Upper lobe of left lung (tissue), 6 donors: ENCODE data around the gene MAP2K5. TPM values are rescaled to one million over a fixed set of nuclear protein-coding genes. Genes with fewer than 3 reads are reported as not detected.
"Not testable (repeated sequence)": the region's sequence is repeated elsewhere in the genome, so short reads cannot be mapped to it uniquely, and the experiment has no call there.

Experiments
- ATAC-seq, 2 donors: fragments of 200-7000 bp; cut with Tn5 transposase; one replicate each; pipeline ENCODE4 v1.9.1; 2022; ENCODE audit warnings: mild to moderate bottlenecking in 2 of 2, moderate library complexity in 2 of 2; ENCODE audit not compliant: low FRiP score in 2 of 2
- DNase-seq, 2 donors: peaks; one replicate each; pipeline ENCODE4 v3.0.0-alpha.2; 2019 to 2020
- H3K27ac ChIP-seq, 4 donors: fragments of 200-600 bp; sonication (generic); one replicate each; pipeline ENCODE4 v1.5.1; 2016 to 2019
- H3K27me3 ChIP-seq, 4 donors: fragments of 200-600 bp; sonication (generic); one replicate each; pipeline ENCODE4 v1.5.1; 2017 to 2019
- H3K36me3 ChIP-seq, 4 donors: fragments of 200-600 bp; sonication (generic); one replicate each; pipeline ENCODE4 v1.5.1; 2016 to 2019
- H3K4me1 ChIP-seq, 4 donors: fragments of 200-600 bp; sonication (generic); one replicate each; pipeline ENCODE4 v1.5.1; 2018 to 2019
- H3K4me3 ChIP-seq, 4 donors: fragments of 200-600 bp; sonication (generic); one replicate each; pipeline ENCODE4 v1.5.1; 2017 to 2019; ENCODE audit warnings: mild to moderate bottlenecking in 2 of 4, moderate library complexity in 1 of 4
- H3K9me3 ChIP-seq, 4 donors: fragments of 200-600 bp; sonication (generic); one replicate each; pipeline ENCODE4 v1.5.1; 2018 to 2019
- EP300 ChIP-seq, 4 donors: sonication (generic); formaldehyde crosslinking; IDR thresholded peaks; one replicate each; pipeline ENCODE4 v1.5.1; 2017; ENCODE audit warnings: antibody characterized with exemption in 4 of 4, control low read depth in 2 of 4
- POLR2A ChIP-seq, 4 donors: fragments of 450-650 bp; IDR thresholded peaks; one replicate each; pipeline ENCODE4 v1.5.1; 2016 to 2017; ENCODE audit warnings: antibody characterized with exemption in 4 of 4, mild to moderate bottlenecking in 2 of 4
- POLR2AphosphoS5 ChIP-seq, 2 donors: sonication (generic); formaldehyde crosslinking; IDR thresholded peaks; one replicate each; pipeline ENCODE4 v1.5.1; 2017; ENCODE audit warnings: antibody characterized with exemption in 2 of 2
- WGBS, 2 donors: methylation state at CpG; one replicate each; pipeline ENCODE4 v1.1.5; 2017 to 2018; 5-methylcytosine and 5-hydroxymethylcytosine counted together
- total RNA-seq, 6 donors: library from RNA; depleted of rRNA in 4 of 6; stranded (reverse); fragments of >200 nt in 4 of 6; gene quantifications; one replicate each; pipeline versions ENCODE4 v1.1.0 to v1.2.1, GENCODE V29; 2016 to 2021
- TF ChIP-seq, protein P1 (sequence below), 6 experiments: fragments of 450-650 bp in 4 of 6; fragments of 200-600 bp in 2 of 6; sonication (generic) in 2 of 6; IDR thresholded peaks; one replicate each; pipeline ENCODE4 v1.5.1; 2016 to 2019; ENCODE audit warnings: antibody characterized with exemption in 6 of 6
- donor health status: DM: no; HTN: no; CAD: no; lungs with moderate emphysema.
- donor health status: DM: no; HTN: yes; CAD: no; lungs with severe emphysema.

MAP2K5 gene
- total RNA-seq, 6 donors from 2014 or later: 7.8 to 25.6 (median 16.0) TPM

DNA sequence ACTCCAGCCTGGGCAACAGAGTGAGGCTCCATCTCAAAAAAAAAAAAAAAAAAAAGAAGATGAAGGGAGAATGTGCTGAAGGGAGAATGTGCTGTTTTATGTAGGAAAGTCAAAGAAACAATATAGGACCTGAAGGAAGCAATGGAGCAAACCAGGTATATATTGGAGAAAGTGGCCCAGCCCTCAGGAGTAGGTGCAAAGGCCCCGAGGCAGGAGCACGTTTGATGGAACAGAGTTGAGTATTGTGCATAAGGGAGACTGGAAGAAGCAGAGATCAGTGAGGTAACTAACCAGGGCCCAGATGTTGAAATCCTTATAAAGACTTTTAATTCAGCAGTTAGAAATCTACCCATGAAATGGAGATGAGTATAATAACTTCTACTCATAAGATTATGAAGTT lies 79.6 kb downstream of the MAP2K5 start:
- no peak for ATAC-seq
- H3K27me3 ChIP-seq: no peaks in the 10 kb centered on the region
- no peak overlapping the region for H3K27ac ChIP-seq
- H3K9me3 ChIP-seq: no peaks in the 10 kb centered on the region
- no peaks in the 10 kb centered on the region for H3K4me1 ChIP-seq
- no peak for DNase-seq
- no peak overlapping the region for H3K4me3 ChIP-seq
- TF ChIP-seq POLR2AphosphoS5 (IDR thresholded peaks at IDR 0.05) (no peak), EP300 (IDR thresholded peaks at IDR 0.05) (no peak), POLR2A (IDR thresholded peaks at IDR 0.05) (no peak)
- TF ChIP-seq, protein P1, sequence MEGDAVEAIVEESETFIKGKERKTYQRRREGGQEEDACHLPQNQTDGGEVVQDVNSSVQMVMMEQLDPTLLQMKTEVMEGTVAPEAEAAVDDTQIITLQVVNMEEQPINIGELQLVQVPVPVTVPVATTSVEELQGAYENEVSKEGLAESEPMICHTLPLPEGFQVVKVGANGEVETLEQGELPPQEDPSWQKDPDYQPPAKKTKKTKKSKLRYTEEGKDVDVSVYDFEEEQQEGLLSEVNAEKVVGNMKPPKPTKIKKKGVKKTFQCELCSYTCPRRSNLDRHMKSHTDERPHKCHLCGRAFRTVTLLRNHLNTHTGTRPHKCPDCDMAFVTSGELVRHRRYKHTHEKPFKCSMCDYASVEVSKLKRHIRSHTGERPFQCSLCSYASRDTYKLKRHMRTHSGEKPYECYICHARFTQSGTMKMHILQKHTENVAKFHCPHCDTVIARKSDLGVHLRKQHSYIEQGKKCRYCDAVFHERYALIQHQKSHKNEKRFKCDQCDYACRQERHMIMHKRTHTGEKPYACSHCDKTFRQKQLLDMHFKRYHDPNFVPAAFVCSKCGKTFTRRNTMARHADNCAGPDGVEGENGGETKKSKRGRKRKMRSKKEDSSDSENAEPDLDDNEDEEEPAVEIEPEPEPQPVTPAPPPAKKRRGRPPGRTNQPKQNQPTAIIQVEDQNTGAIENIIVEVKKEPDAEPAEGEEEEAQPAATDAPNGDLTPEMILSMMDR (IDR thresholded peaks at IDR 0.05): no peak
- H3K36me3 ChIP-seq: peaks cover 0 to 12% (median 0%) of the 10 kb centered on the region in 4 donors
- WGBS, 2 donors: 92 to 98% methylated on average over 2 of the region's 2 CpGs

DNA sequence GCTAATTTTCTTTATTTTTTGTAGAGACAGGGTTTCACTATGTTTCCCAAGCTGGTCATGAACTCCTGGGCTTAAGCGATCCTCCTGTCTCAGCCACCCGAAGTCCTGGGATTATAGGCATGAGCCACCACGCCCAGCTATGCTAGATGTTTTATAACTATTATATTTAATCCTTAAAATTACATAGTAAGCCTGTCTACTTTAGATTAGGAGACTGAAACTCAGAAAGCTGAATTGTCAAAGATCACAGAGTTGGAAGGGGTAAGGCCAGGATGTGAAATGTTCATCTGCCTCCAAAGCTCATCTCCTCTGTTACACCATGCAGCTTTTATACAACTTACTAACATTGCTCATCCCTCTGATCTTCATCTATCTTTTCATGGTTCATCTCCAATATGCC lies 89.8 kb downstream of the MAP2K5 start:
- no peak overlapping the region for H3K27ac ChIP-seq
- no peaks in the 10 kb centered on the region for H3K27me3 ChIP-seq
- TF ChIP-seq POLR2AphosphoS5 (IDR thresholded peaks at IDR 0.05) (no peak), POLR2A (IDR thresholded peaks at IDR 0.05) (no peak)
- TF ChIP-seq, protein P1 (IDR thresholded peaks at IDR 0.05): no peak
- no peak overlapping the region for H3K4me3 ChIP-seq
- DNase-seq (no peak), ATAC-seq (no peak)
- peaks cover 0 to 9% (median 4%) of the 10 kb centered on the region in 4 donors for H3K36me3 ChIP-seq
- 95 to 98% methylated on average over 3 of the region's 3 CpGs for WGBS, 2 donors
- H3K9me3 ChIP-seq: no peaks in the 10 kb centered on the region
- H3K4me1 ChIP-seq: no peaks in the 10 kb centered on the region

DNA sequence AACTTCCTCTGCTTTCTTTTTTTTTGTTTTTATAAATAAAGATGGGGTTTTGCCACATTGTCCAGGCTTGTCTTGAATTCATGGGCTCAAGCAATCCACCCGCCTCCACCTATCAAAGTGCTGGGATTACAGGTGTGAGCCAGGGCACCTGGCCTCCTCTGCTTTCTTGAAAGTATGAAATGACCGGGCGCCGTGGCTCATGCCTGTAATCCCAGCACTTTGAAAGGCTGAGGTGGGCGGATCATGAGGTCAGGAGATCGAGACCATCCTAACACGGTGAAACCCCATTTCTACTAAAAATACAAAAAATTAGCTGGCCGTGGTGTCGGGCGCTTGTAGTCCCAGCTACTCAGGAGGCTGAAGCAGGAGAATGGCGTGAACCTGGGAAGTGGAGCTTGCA lies 93.4 kb downstream of the MAP2K5 start:
- not testable (repeated sequence) for DNase-seq, H3K27ac ChIP-seq, H3K4me1 ChIP-seq, H3K36me3 ChIP-seq, H3K9me3 ChIP-seq, ATAC-seq, H3K4me3 ChIP-seq, H3K27me3 ChIP-seq
- WGBS, 2 donors: 93% methylated on average over 11 of the region's 11 CpGs

DNA sequence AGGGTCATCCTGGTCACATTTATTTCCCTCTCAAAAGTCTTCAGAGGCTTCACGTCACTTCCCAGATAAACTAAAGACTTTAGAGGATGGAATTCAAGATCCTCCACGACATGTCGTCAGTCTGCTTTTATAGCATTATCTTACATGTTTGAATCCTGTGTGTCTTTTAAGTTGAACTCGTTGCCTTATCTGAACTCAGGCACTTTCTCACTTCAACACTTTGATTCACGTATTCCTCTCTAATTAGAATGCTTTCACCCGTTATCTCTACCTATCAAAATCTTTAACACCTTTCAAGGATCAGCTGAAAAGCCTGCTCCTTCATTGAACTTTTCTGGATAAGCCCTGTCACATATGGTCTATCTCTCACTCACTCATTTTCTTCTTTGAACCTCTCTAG lies 97.1 kb downstream of the MAP2K5 start:
- H3K4me1 ChIP-seq: no peaks in the 10 kb centered on the region
- ATAC-seq (no peak), DNase-seq (no peak)
- H3K27ac ChIP-seq: no peak overlapping the region
- no peaks in the 10 kb centered on the region for H3K9me3 ChIP-seq
- 89 to 93% methylated on average over 6 of the region's 6 CpGs for WGBS, 2 donors
- no peak overlapping the region for H3K4me3 ChIP-seq
- TF ChIP-seq POLR2AphosphoS5 (IDR thresholded peaks at IDR 0.05): no peak
- no peak for TF ChIP-seq EP300 (IDR thresholded peaks at IDR 0.05)
- TF ChIP-seq POLR2A (IDR thresholded peaks at IDR 0.05): no peak
- TF ChIP-seq, protein P1 (IDR thresholded peaks at IDR 0.05): no peak
- H3K27me3 ChIP-seq: no peaks in the 10 kb centered on the region
- H3K36me3 ChIP-seq: no peaks in the 10 kb centered on the region

DNA sequence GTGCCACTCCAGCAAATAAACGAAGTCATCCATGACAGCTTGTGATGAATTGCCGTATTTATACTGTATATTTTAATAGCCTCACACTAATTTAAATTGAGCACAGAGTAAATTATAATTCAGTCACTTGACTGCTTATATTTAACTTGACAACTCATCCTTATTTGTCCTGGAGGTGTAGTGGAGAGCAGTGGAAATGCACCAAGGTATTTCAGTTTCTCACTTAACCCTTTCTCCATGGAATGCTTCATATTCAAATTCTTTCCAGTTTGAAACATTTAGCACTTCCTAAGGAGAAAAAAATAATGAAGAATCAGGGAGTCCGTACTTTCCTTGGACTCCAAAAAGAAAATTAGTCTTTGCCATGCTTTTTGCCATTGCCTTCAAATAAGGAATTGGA lies 99.0 kb downstream of the MAP2K5 start:
- Histone ChIP-seq H3K27ac (no peak overlapping the region), H3K9me3 (no peaks in the 10 kb centered on the region), H3K4me1 (no peaks in the 10 kb centered on the region), H3K4me3 (no peak overlapping the region), H3K27me3 (no peaks in the 10 kb centered on the region), H3K36me3 (no peaks in the 10 kb centered on the region)
- TF ChIP-seq, protein P1 (IDR thresholded peaks at IDR 0.05): no peak
- TF ChIP-seq EP300 (IDR thresholded peaks at IDR 0.05): no peak
- no peak for TF ChIP-seq POLR2A (IDR thresholded peaks at IDR 0.05)
- TF ChIP-seq POLR2AphosphoS5 (IDR thresholded peaks at IDR 0.05): no peak
- ATAC-seq (no peak), DNase-seq (no peak)
- WGBS, 2 donors: 82 to 84% methylated on average over 3 of the region's 3 CpGs
